Mesenchymal stem cell (in vitro differentiated cells and primary cell): ENCODE measurements around the gene DOCK3.

Experiments
- DNase-seq: peaks from one replicate; pipeline ENCODE4 v3.0.0-alpha.2; 2013
- H2AFZ ChIP-seq: one replicate; pipeline ENCODE4 v1.6.1; 2013; ENCODE audit warnings: low read depth, mild to moderate bottlenecking, control low read depth, inconsistent platforms, low read length, moderate library complexity
- H2AK5ac ChIP-seq: 2 replicates; pipeline ENCODE4 v1.6.1; 2013; ENCODE audit warnings: low read length, moderate library complexity, mild to moderate bottlenecking, inconsistent platforms; ENCODE audit not compliant: severe bottlenecking
- H2BK120ac ChIP-seq: one replicate; pipeline ENCODE4 v1.6.1; 2013; ENCODE audit warnings: low read depth, mild to moderate bottlenecking, inconsistent platforms, low read length, moderate library complexity
- H2BK12ac ChIP-seq, 2 experiments: one replicate each; pipeline ENCODE4 v1.6.1; 2013; ENCODE audit warnings: inconsistent platforms in 2 of 2, low read length in 2 of 2, mild to moderate bottlenecking in 2 of 2, moderate library complexity in 2 of 2, control low read depth in 1 of 2
- H2BK15ac ChIP-seq: one replicate; pipeline ENCODE4 v1.6.1; 2013; ENCODE audit warnings: mild to moderate bottlenecking, low read depth, inconsistent platforms; ENCODE audit not compliant: poor library complexity, severe bottlenecking
- H2BK5ac ChIP-seq: 2 replicates; pipeline ENCODE4 v1.6.1; 2013; ENCODE audit warnings: low read depth, mild to moderate bottlenecking, low read length, control low read depth, inconsistent platforms; ENCODE audit not compliant: poor library complexity, severe bottlenecking
- H3K14ac ChIP-seq, 2 experiments: one replicate each; pipeline ENCODE4 v1.6.1; 2013; ENCODE audit warnings: inconsistent platforms in 2 of 2, low read length in 2 of 2, control low read depth in 1 of 2, mild to moderate bottlenecking in 1 of 2, moderate library complexity in 1 of 2
- H3K18ac ChIP-seq, 2 experiments: one replicate each; pipeline ENCODE4 v1.6.1; 2013; ENCODE audit warnings: inconsistent platforms in 2 of 2, low read length in 2 of 2, control low read depth in 1 of 2, low read depth in 1 of 2, mild to moderate bottlenecking in 1 of 2
- H3K23ac ChIP-seq, 2 experiments: one replicate each; pipeline ENCODE4 v1.6.1; 2013; ENCODE audit warnings: inconsistent platforms in 2 of 2, low read length in 2 of 2, mild to moderate bottlenecking in 2 of 2, moderate library complexity in 2 of 2, control low read depth in 1 of 2
- H3K27ac ChIP-seq: 2 replicates; pipeline ENCODE4 v1.5.1; 2013; ENCODE audit warnings: mild to moderate bottlenecking, moderate library complexity, low read length, control low read depth, inconsistent platforms; ENCODE audit not compliant: poor library complexity, severe bottlenecking
- H3K27me3 ChIP-seq, 2 experiments: 2 replicates each; pipeline versions ENCODE4 v1.6.1 to v1.7.0; 2013; ENCODE audit warnings: low read length in 2 of 2, mild to moderate bottlenecking in 2 of 2, moderate library complexity in 2 of 2, control low read depth in 1 of 2, inconsistent platforms in 1 of 2; ENCODE audit not compliant: control insufficient read depth in 1 of 2, insufficient read depth in 1 of 2
- H3K36me3 ChIP-seq, 2 experiments: 2 replicates each; pipeline versions ENCODE4 v1.6.1 to v1.7.0; 2013; ENCODE audit warnings: low read length in 2 of 2, control low read depth in 1 of 2, inconsistent platforms in 1 of 2, low read depth in 1 of 2, mild to moderate bottlenecking in 1 of 2; ENCODE audit not compliant: insufficient read depth in 2 of 2, control insufficient read depth in 1 of 2
- H3K4ac ChIP-seq, 2 experiments: one replicate each; pipeline ENCODE4 v1.6.1; 2013; ENCODE audit warnings: inconsistent platforms in 2 of 2, low read length in 2 of 2, mild to moderate bottlenecking in 2 of 2, moderate library complexity in 2 of 2, control low read depth in 1 of 2, low read depth in 1 of 2
- H3K4me1 ChIP-seq: 2 replicates; pipeline ENCODE4 v1.6.1; 2013; ENCODE audit warnings: low read depth, low read length, control low read depth; ENCODE audit not compliant: control insufficient read depth, insufficient read depth
- H3K4me2 ChIP-seq: 2 replicates; pipeline ENCODE4 v1.6.1; 2013; ENCODE audit warnings: low read length, mild to moderate bottlenecking, inconsistent platforms; ENCODE audit not compliant: poor library complexity, severe bottlenecking
- H3K4me3 ChIP-seq, 2 experiments: 2 replicates each; pipeline versions ENCODE4 v1.5.1 to v1.7.0; 2013; ENCODE audit warnings: low read length in 2 of 2, mild to moderate bottlenecking in 2 of 2, control low read depth in 1 of 2, low read depth in 1 of 2; ENCODE audit not compliant: insufficient read depth in 1 of 2
- H3K79me1 ChIP-seq: replicated peaks from 2 replicates; pipeline ENCODE4 v1.6.1; 2013; ENCODE audit warnings: mild to moderate bottlenecking, control low read depth, low read length, inconsistent platforms; ENCODE audit not compliant: poor library complexity, severe bottlenecking
- H3K9ac ChIP-seq: 2 replicates; pipeline ENCODE4 v1.7.0; 2013; ENCODE audit warnings: mild to moderate bottlenecking, low read length, moderate library complexity
- H3K9me3 ChIP-seq: 2 replicates; pipeline ENCODE4 v1.7.0; 2013; ENCODE audit warnings: mild to moderate bottlenecking, low read length; ENCODE audit not compliant: control insufficient read depth
- H4K8ac ChIP-seq: one replicate; pipeline ENCODE4 v1.6.1; 2013; ENCODE audit warnings: inconsistent platforms, mild to moderate bottlenecking, low read length, moderate library complexity
- H4K91ac ChIP-seq: one replicate; pipeline ENCODE4 v1.6.1; 2013; ENCODE audit warnings: mild to moderate bottlenecking, low read length, inconsistent platforms
- WGBS: methylation state at CpG from one replicate; pipeline ENCODE4 v1.1.7; 2013; ENCODE audit warnings: mixed read lengths; 5-methylcytosine and 5-hydroxymethylcytosine counted together

The DOCK3 gene

DNA sequence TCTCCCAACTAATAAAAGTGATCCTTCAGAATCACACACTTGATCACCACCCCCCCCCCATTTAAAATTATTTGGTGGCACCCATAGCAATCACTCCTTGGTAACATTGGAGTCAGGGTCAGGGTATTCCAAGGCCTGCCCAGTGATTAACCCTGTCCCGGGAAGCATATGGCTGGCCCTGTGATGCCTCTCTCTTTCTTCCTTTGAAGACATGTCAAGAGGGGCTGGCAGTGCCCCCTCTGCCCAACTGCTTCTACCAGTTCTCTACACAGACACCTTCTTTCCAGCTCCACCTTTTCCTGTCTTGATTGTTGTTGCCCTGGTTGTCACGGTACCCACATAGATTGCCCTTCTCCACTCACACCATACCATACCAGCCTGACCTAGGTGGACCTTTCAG lies 679.4 kb downstream of the DOCK3 start:
- H3K9ac ChIP-seq = no peak overlapping the region
- no peaks in the 10 kb centered on the region for H3K9me3 ChIP-seq
- H3K27ac ChIP-seq = no peak overlapping the region
- H2BK120ac ChIP-seq = no peak overlapping the region
- no peak overlapping the region for H3K18ac ChIP-seq
- H4K91ac ChIP-seq = no peak overlapping the region
- WGBS = 92% methylated on average over 2 of the region's 2 CpGs
- no peak for DNase-seq
- H3K4me2 ChIP-seq = no peak overlapping the region
- H4K8ac ChIP-seq = no peak overlapping the region
- H3K4me3 ChIP-seq = no peak overlapping the region
- H3K4me1 ChIP-seq = no peaks in the 10 kb centered on the region
- H3K79me1 ChIP-seq = no peaks in the 10 kb centered on the region
- no peak overlapping the region for H2BK15ac ChIP-seq
- H2BK12ac ChIP-seq = no peak overlapping the region
- H3K36me3 ChIP-seq = no peaks in the 10 kb centered on the region
- H2AK5ac ChIP-seq = no peak overlapping the region
- H3K4ac ChIP-seq = no peak overlapping the region
- no peak overlapping the region for H2BK5ac ChIP-seq
- H3K14ac ChIP-seq = no peak overlapping the region
- no peaks in the 10 kb centered on the region for H3K27me3 ChIP-seq
- H2AFZ ChIP-seq = no peak overlapping the region
- no peak overlapping the region for H3K23ac ChIP-seq

DNA sequence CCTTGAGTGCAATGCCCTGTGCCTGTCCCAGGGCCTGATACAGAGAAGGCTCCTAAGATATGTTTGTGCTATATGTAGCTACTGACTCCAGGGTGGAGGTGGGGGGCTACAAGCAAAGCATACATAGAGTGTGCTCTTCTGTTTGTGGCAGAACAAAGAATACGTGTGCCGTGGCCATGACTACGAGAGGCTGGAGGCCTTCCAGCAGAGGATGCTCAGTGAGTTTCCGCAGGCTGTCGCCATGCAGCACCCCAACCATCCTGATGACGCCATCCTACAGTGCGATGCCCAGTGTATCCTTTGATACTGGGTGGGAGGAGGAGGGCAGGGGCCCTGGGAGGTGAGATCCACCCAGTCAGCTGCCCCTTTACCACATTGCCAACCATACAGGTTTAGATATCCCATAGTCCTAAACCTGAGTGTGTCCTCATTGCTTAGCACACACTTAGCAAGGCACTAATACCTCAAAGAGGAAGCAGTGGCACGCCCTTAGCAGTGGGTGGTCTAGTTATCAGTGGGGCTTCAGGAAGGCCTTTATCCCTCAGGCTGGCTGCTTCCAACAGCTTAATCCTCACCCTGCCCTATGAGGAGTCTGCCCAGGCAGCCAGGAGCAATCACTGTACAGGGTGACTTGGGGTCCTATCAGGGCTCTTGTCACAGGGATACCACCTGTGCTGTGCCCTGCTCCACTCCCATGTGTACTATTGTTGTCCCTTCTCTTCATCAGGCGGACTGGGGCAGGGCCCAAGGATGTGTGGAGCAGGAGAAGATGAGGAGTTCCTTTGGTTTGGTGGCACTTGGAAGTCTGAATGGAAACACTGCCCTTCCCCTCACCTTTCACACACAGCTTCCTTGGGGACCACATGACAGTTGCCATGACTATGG lies 680.2 kb downstream of the DOCK3 start:
- H3K14ac ChIP-seq = no peak overlapping the region
- no peak overlapping the region for H3K4me2 ChIP-seq
- no peak overlapping the region for H3K9ac ChIP-seq
- no peak overlapping the region for H3K18ac ChIP-seq
- no peaks in the 10 kb centered on the region for H3K36me3 ChIP-seq
- no peak overlapping the region for H3K4me3 ChIP-seq
- no peak overlapping the region for H4K91ac ChIP-seq
- DNase-seq = no peak
- H2BK120ac ChIP-seq = no peak overlapping the region
- H3K23ac ChIP-seq = no peak overlapping the region
- no peak overlapping the region for H2BK12ac ChIP-seq
- H3K9me3 ChIP-seq = no peaks in the 10 kb centered on the region
- H3K4ac ChIP-seq = no peak overlapping the region
- H3K79me1 ChIP-seq = no peaks in the 10 kb centered on the region
- no peak overlapping the region for H4K8ac ChIP-seq
- peaks cover 0 to 2% of the 10 kb centered on the region in 2 experiments for H3K27me3 ChIP-seq
- whole genome bisulfite sequencing = 91% methylated on average over 8 of the region's 9 CpGs
- no peak overlapping the region for H2BK5ac ChIP-seq
- H2BK15ac ChIP-seq = no peak overlapping the region
- H2AK5ac ChIP-seq = no peak overlapping the region
- H2AFZ ChIP-seq = no peak overlapping the region
- no peaks in the 10 kb centered on the region for H3K4me1 ChIP-seq
- no peak overlapping the region for H3K27ac ChIP-seq

DNA sequence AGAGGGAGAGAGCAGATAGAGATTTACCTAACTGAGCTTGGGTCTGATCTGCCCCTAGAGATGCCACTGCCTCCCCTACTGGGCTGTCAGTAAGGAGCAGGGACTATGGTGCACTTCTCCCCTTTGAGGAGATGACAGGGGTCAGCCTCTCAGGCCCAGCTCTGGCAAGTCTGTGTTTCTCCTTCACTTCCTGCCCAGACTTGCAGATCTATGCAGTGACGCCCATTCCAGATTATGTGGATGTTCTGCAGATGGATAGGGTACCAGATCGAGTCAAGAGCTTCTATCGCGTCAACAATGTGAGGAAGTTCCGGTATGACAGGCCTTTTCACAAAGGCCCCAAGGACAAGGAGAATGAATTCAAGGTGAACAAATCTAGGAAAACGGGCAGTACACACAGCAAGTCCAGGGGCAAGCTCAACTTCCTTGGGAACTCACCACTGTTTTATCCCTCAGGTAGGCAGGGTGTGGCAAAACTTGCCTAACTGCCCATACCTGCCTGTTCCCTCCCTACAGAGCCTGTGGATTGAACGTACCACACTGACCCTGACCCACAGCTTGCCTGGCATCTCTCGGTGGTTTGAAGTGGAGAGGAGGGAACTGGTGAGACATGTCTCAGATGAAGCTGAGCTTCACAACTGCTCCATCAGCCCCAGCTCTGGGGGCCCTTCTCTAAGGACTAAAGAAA lies 681.3 kb downstream of the DOCK3 start:
- H3K27ac ChIP-seq = no peak overlapping the region
- H2BK12ac ChIP-seq = no peak overlapping the region
- no peak overlapping the region for H3K4ac ChIP-seq
- H3K18ac ChIP-seq = no peak overlapping the region
- no peak overlapping the region for H4K91ac ChIP-seq
- H3K27me3 ChIP-seq = peaks cover 0 to 2% of the 10 kb centered on the region in 2 experiments
- WGBS = 79% methylated on average over 7 of the region's 8 CpGs
- no peak for DNase-seq
- H2AK5ac ChIP-seq = no peak overlapping the region
- H2BK5ac ChIP-seq = no peak overlapping the region
- H4K8ac ChIP-seq = no peak overlapping the region
- H3K14ac ChIP-seq = no peak overlapping the region
- H2BK15ac ChIP-seq = no peak overlapping the region
- no peaks in the 10 kb centered on the region for H3K9me3 ChIP-seq
- H3K79me1 ChIP-seq = no peaks in the 10 kb centered on the region
- H3K9ac ChIP-seq = no peak overlapping the region
- no peaks in the 10 kb centered on the region for H3K4me1 ChIP-seq
- H3K23ac ChIP-seq = no peak overlapping the region
- no peak overlapping the region for H2AFZ ChIP-seq
- no peak overlapping the region for H2BK120ac ChIP-seq
- no peak overlapping the region for H3K4me3 ChIP-seq
- no peaks in the 10 kb centered on the region for H3K36me3 ChIP-seq
- no peak overlapping the region for H3K4me2 ChIP-seq

DNA sequence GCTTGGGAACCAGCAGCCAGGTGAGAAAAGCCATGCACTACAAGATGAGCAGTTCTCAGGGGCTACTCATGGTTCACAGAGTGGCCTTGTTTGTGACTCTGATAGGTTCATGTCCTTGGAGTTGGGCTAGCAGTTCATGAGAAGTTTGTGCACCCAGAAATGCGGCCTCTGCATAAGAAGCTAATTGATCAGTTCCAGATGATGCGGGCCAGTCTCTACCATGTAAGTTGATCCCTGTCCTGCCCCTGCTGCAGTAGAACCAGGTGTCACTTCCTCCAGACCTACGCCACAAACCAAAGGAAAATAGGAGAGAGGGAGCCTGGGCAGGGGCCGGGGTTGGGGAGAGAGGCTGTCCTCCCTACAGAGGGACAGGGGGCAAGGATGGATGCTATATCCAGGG lies 683.1 kb downstream of the DOCK3 start:
- Histone ChIP-seq H3K79me1 (no peaks in the 10 kb centered on the region), H3K9me3 (no peaks in the 10 kb centered on the region), H3K4me3 (no peak overlapping the region), H3K23ac (no peak overlapping the region), H3K9ac (no peak overlapping the region), H2BK5ac (no peak overlapping the region), H4K8ac (no peak overlapping the region), H3K14ac (no peak overlapping the region), H3K27me3 (peaks cover 0 to 2% of the 10 kb centered on the region in 2 experiments), H3K4me1 (no peaks in the 10 kb centered on the region), H2BK15ac (no peak overlapping the region), H2BK120ac (no peak overlapping the region), H2BK12ac (no peak overlapping the region), H3K18ac (no peak overlapping the region), H3K36me3 (no peaks in the 10 kb centered on the region), H3K4me2 (no peak overlapping the region), H2AK5ac (no peak overlapping the region), H4K91ac (no peak overlapping the region), H2AFZ (no peak overlapping the region), H3K27ac (no peak overlapping the region), H3K4ac (no peak overlapping the region)
- WGBS = 88% methylated on average over 3 of the region's 4 CpGs
- no peak for DNase-seq
